ENCODE data around the gene MNX1. TPM values are rescaled to one million over a fixed set of nuclear protein-coding genes. Genes with fewer than 3 reads are reported as not detected.

The MNX1 gene
- total RNA-seq, 1 experiment from 2014 or later: 2.6 TPM

DNA sequence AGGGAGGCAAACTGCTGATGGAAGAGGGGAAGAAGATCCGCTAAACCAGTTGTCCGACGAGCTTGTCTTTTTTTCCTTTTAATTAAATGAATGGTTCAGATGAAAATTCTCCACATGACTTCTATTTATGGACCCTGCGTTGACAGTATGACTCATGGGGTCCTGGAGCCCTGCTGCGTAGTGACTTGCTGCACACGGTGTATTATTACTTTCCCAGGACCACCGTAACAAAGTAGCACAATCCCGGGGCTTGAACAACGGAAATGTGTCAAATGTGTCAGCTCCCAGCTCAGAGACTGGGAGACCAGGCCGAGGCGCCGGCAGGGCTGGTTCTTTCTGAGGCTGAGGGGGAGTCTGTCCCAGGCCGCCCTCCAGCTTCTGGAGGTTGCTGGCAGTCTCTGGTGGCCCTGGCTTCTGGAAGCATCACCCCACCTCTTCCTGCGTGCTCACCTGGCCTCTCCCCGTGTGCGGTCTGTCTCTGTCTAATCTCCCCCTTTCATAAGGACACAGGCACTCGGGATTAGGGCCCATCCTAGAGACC lies 33.8 kb upstream of the MNX1 start:
- intact Hi-C loops (cut with micrococcal nuclease): no loop called here
- Histone ChIP-seq H3K9me3 (ENCODE audit: low read length) (no peaks in the 10 kb centered on the region), H3K27ac (ENCODE audit: low read length) (no peak overlapping the region), H3K4me3 (ENCODE audit: low read length) (no peak overlapping the region), H3K36me3 (ENCODE audit: low read depth, low read length) (no peaks in the 10 kb centered on the region), H4K20me1 (ENCODE audit: low read length) (no peaks in the 10 kb centered on the region), H2AFZ (ENCODE audit: low read length) (no peak overlapping the region), H3F3A (ENCODE audit: low read length, unreplicated experiment) (no peaks in the 10 kb centered on the region), H3K27me3 (ENCODE audit: low read length) (no peaks in the 10 kb centered on the region), H3K4me1 (ENCODE audit: insufficient read depth, low read length) (peaks cover 7% of the 10 kb centered on the region), H3K4me2 (ENCODE audit: low read length) (no peak overlapping the region), H3K9me2 (replicated peaks; ENCODE audit: low read length) (no peaks in the 10 kb centered on the region), H3K79me2 (ENCODE audit: low read length) (no peaks in the 10 kb centered on the region), H3K9ac (ENCODE audit: low read length) (no peak overlapping the region)
- ATAC-seq (no peak), DNase-seq (no peak)
- POLR2A ChIA-PET (ENCODE audit: unreplicated experiment): no interaction called here
- no peak for TF ChIP-seq EZH2phosphoT487 (IDR thresholded peaks at IDR 0.05; ENCODE audit: borderline replicate concordance, low read length)
- no peak for TF ChIP-seq EZH2 (IDR thresholded peaks at IDR 0.05; ENCODE audit: low read length, unreplicated experiment)
- TF ChIP-seq, protein P1, sequence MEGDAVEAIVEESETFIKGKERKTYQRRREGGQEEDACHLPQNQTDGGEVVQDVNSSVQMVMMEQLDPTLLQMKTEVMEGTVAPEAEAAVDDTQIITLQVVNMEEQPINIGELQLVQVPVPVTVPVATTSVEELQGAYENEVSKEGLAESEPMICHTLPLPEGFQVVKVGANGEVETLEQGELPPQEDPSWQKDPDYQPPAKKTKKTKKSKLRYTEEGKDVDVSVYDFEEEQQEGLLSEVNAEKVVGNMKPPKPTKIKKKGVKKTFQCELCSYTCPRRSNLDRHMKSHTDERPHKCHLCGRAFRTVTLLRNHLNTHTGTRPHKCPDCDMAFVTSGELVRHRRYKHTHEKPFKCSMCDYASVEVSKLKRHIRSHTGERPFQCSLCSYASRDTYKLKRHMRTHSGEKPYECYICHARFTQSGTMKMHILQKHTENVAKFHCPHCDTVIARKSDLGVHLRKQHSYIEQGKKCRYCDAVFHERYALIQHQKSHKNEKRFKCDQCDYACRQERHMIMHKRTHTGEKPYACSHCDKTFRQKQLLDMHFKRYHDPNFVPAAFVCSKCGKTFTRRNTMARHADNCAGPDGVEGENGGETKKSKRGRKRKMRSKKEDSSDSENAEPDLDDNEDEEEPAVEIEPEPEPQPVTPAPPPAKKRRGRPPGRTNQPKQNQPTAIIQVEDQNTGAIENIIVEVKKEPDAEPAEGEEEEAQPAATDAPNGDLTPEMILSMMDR (conservative IDR thresholded peaks at IDR 0.05; ENCODE audit: low read depth, low read length): no peak
- CTCF ChIA-PET: no interaction called here
- BruUV-seq (replicated peaks): no TSS peak

DNA sequence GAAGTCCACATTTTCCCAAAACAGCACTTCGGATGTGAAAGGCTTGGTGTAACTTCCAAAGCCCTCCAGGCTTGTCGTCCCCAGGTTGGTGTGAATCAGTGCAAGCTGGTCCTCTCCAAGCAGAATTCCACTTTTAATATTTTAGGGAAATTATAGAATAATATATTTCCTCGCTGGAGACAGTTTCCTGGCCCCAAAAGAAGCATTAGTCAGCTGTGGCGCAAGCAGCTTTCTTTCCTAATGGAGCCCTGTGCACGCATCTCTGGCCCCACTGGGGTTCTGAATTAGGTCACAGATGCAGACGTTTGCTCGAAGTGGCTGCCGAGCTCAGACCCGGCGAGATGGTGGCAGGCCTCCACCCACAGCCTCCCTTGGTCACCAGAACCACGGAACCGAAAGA lies 33.3 kb upstream of the MNX1 start:
- no TSS peak for BruUV-seq (replicated peaks)
- Histone ChIP-seq H3K9ac (ENCODE audit: low read length) (no peak overlapping the region), H3K4me3 (ENCODE audit: low read length) (no peak overlapping the region), H3K4me2 (ENCODE audit: low read length) (no peak overlapping the region), H3K79me2 (ENCODE audit: low read length) (no peaks in the 10 kb centered on the region), H3K9me3 (ENCODE audit: low read length) (no peaks in the 10 kb centered on the region), H3K27me3 (ENCODE audit: low read length) (no peaks in the 10 kb centered on the region), H4K20me1 (ENCODE audit: low read length) (no peaks in the 10 kb centered on the region), H2AFZ (ENCODE audit: low read length) (no peak overlapping the region), H3K27ac (ENCODE audit: low read length) (no peak overlapping the region), H3K4me1 (ENCODE audit: insufficient read depth, low read length) (peaks cover 7% of the 10 kb centered on the region), H3K9me2 (replicated peaks; ENCODE audit: low read length) (no peaks in the 10 kb centered on the region), H3K36me3 (ENCODE audit: low read depth, low read length) (no peaks in the 10 kb centered on the region), H3F3A (ENCODE audit: low read length, unreplicated experiment) (no peaks in the 10 kb centered on the region)
- CTCF ChIA-PET: no interaction called here
- no peak for ATAC-seq
- no peak for DNase-seq
- POLR2A ChIA-PET (ENCODE audit: unreplicated experiment): no interaction called here
- intact Hi-C loops (cut with micrococcal nuclease): no loop called here
- no peak for TF ChIP-seq EZH2phosphoT487 (IDR thresholded peaks at IDR 0.05; ENCODE audit: borderline replicate concordance, low read length)
- TF ChIP-seq, protein P1 (conservative IDR thresholded peaks at IDR 0.05; ENCODE audit: low read depth, low read length): no peak

DNA sequence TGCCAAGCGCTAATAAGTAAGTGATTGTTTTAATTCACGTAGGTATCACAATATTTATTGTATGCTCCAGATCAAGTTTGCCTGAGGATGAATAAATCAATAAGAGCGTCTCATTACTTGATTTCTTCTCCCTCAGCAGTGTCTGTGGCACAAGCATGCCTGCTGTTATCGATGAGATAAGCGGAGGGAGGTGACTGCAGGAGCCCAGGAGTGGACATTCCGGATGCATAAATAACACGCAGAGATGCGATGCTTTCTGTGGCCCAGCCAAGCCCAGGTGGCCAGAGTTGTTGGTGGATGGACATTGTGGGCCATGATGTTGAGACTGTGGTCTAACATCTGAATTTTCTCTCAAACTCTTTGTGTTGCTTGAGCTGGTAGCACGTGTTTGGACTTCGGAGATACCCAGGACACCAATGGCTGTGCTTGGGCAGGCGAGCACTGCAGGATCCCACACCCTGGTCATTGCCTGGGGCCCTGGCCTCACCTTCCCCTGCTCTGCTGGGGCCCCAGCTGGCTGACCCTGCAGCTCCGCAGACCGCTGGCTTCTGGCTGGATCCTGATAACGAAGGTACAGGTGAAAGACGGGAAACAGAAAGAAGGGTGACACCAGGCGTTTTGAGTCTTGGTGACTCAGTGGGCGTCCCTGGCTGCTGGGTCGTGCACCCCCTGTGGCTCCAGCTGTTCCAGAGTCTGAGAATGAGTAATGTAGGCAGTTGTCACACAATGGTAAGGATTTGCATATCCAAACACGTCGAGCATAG lies 31.2 kb upstream of the MNX1 start:
- intact Hi-C loops (cut with micrococcal nuclease): no loop called here
- Histone ChIP-seq H2AFZ (ENCODE audit: low read length) (no peak overlapping the region), H3K27ac (ENCODE audit: low read length) (no peak overlapping the region), H3K36me3 (ENCODE audit: low read depth, low read length) (no peaks in the 10 kb centered on the region), H3K27me3 (ENCODE audit: low read length) (no peaks in the 10 kb centered on the region), H3F3A (ENCODE audit: low read length, unreplicated experiment) (no peaks in the 10 kb centered on the region), H3K79me2 (ENCODE audit: low read length) (no peaks in the 10 kb centered on the region), H3K4me1 (ENCODE audit: insufficient read depth, low read length) (no peaks in the 10 kb centered on the region), H3K4me2 (ENCODE audit: low read length) (no peak overlapping the region), H3K9me3 (ENCODE audit: low read length) (no peaks in the 10 kb centered on the region), H4K20me1 (ENCODE audit: low read length) (no peaks in the 10 kb centered on the region), H3K4me3 (ENCODE audit: low read length) (no peak overlapping the region), H3K9me2 (replicated peaks; ENCODE audit: low read length) (no peaks in the 10 kb centered on the region), H3K9ac (ENCODE audit: low read length) (no peak overlapping the region)
- BruUV-seq (replicated peaks): no TSS peak
- ChIA-PET POLR2A (ENCODE audit: unreplicated experiment) (no interaction called here), CTCF (interaction anchor here (0.7 kb wide), 1 partner anchor 10 kb away, joined by 13 read pairs; no protein-coding TSS in a partner anchor)
- ATAC-seq: no peak
- TF ChIP-seq, protein P1 (conservative IDR thresholded peaks at IDR 0.05; ENCODE audit: low read depth, low read length): no peak
- TF ChIP-seq EZH2 (IDR thresholded peaks at IDR 0.05; ENCODE audit: low read length, unreplicated experiment) (no peak), EZH2phosphoT487 (IDR thresholded peaks at IDR 0.05; ENCODE audit: borderline replicate concordance, low read length) (no peak)
- DNase-seq: no peak

Data from PC-3 (cell line).